ENCODE measurements around the gene OTOGL.

The OTOGL gene

DNA sequence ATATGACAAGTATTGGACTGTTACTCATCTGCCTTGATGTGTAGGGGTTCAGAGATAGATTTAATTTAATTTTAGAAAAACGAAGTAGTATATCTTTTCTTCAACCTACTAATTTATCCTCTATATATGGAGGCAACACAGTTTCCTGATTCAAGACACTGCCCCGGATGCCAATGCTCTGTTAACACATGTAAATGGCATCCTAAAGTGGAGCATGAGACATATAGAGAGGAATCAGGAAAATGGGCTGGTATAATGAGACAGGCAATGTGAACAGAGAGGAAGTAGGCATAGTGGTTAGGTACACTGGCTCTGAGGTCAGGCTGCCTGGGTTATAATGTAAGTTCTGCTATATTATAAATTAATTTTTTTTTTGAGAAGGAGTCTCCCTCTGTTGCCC, 85.6 kb downstream of the OTOGL start:
- H3K4me3 ChIP-seq (ENCODE audit: low read depth, low read length), result no peak overlapping the region
- H3K4me1 ChIP-seq (ENCODE audit: control insufficient read depth, insufficient read depth, low read length), result peaks cover 16% of the 10 kb centered on the region
- ChIA-PET CTCF (interaction anchor here (0.6 to 4.0 kb wide), 2 partner anchors 10 to 765 kb away, joined by 3 to 15 read pairs; no protein-coding TSS in a partner anchor), POLR2A (no interaction called here)
- H3K9me3 ChIP-seq (ENCODE audit: control insufficient read depth, insufficient read depth, low read depth, low read length), result no peaks in the 10 kb centered on the region
- no peaks in the 10 kb centered on the region for H3K36me3 ChIP-seq (ENCODE audit: control insufficient read depth in 2 of 2, insufficient read depth in 1 of 2, low read length in 2 of 2)
- TF ChIP-seq ZNF549 (tag by site-specific recombination; IDR thresholded peaks at IDR 0.05) (no peak), ZNF501 (tag by site-specific recombination; IDR thresholded peaks at IDR 0.05) (no peak), ZNF174 (tag by site-specific recombination; IDR thresholded peaks at IDR 0.05) (no peak), ZFP3 (tag by site-specific recombination; IDR thresholded peaks at IDR 0.05; ENCODE audit: low read depth) (no peak)
- TF ChIP-seq, protein P1, sequence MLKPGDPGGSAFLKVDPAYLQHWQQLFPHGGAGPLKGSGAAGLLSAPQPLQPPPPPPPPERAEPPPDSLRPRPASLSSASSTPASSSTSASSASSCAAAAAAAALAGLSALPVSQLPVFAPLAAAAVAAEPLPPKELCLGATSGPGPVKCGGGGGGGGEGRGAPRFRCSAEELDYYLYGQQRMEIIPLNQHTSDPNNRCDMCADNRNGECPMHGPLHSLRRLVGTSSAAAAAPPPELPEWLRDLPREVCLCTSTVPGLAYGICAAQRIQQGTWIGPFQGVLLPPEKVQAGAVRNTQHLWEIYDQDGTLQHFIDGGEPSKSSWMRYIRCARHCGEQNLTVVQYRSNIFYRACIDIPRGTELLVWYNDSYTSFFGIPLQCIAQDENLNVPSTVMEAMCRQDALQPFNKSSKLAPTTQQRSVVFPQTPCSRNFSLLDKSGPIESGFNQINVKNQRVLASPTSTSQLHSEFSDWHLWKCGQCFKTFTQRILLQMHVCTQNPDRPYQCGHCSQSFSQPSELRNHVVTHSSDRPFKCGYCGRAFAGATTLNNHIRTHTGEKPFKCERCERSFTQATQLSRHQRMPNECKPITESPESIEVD (tag by site-specific recombination; IDR thresholded peaks at IDR 0.05), result no peak
- TF ChIP-seq, protein P2, sequence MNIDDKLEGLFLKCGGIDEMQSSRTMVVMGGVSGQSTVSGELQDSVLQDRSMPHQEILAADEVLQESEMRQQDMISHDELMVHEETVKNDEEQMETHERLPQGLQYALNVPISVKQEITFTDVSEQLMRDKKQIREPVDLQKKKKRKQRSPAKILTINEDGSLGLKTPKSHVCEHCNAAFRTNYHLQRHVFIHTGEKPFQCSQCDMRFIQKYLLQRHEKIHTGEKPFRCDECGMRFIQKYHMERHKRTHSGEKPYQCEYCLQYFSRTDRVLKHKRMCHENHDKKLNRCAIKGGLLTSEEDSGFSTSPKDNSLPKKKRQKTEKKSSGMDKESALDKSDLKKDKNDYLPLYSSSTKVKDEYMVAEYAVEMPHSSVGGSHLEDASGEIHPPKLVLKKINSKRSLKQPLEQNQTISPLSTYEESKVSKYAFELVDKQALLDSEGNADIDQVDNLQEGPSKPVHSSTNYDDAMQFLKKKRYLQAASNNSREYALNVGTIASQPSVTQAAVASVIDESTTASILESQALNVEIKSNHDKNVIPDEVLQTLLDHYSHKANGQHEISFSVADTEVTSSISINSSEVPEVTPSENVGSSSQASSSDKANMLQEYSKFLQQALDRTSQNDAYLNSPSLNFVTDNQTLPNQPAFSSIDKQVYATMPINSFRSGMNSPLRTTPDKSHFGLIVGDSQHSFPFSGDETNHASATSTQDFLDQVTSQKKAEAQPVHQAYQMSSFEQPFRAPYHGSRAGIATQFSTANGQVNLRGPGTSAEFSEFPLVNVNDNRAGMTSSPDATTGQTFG (tag by site-specific recombination; IDR thresholded peaks at IDR 0.05; ENCODE audit: borderline replicate concordance), result no peak
- H3K27ac ChIP-seq (ENCODE audit: extremely low read depth, low read depth, low read length), result no peak overlapping the region

DNA sequence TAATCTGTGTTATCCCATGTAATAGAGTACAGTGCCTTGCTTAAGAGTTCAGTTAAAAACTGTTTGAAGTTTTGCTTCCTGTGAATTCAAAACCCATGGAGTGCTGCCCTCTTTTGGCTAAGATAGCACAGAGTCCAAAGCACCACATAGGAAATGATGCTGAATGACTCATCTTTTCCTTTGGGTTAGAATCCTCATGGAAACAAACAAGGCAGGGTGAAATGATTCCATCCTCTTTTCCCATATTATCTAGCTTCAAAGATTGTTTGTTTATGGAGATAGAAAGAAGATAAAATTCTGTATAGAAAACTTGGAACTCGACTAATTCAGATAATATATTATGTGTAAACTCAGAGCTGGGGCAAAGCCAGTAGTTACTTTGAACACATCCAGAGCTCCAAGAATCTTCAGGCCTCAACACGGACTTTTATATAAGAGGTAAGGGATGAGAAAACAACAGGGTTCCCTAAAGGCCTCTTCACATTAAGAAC, 87.4 kb downstream of the OTOGL start:
- H3K4me1 ChIP-seq (ENCODE audit: control insufficient read depth, insufficient read depth, low read length), result peaks cover 16% of the 10 kb centered on the region
- ChIA-PET CTCF (interaction anchor here (0.6 to 15.0 kb wide), 43 partner anchors 8 to 812 kb away, joined by 3 to 294 read pairs (median 4); no protein-coding TSS in a partner anchor), POLR2A (interaction anchor here (1.1 to 1.3 kb wide), 4 partner anchors 37 to 496 kb away, joined by 3 to 4 read pairs (median 4); partner anchors contain the start of gene PAWR)
- H3K9me3 ChIP-seq (ENCODE audit: control insufficient read depth, insufficient read depth, low read depth, low read length), result no peaks in the 10 kb centered on the region
- H3K36me3 ChIP-seq (ENCODE audit: control insufficient read depth in 2 of 2, insufficient read depth in 1 of 2, low read length in 2 of 2), result no peaks in the 10 kb centered on the region
- peak overlapping the region; percentile 61 for H3K27ac ChIP-seq (ENCODE audit: extremely low read depth, low read depth, low read length)
- H3K4me3 ChIP-seq (ENCODE audit: low read depth, low read length), result no peak overlapping the region
- TF ChIP-seq, protein P3, sequence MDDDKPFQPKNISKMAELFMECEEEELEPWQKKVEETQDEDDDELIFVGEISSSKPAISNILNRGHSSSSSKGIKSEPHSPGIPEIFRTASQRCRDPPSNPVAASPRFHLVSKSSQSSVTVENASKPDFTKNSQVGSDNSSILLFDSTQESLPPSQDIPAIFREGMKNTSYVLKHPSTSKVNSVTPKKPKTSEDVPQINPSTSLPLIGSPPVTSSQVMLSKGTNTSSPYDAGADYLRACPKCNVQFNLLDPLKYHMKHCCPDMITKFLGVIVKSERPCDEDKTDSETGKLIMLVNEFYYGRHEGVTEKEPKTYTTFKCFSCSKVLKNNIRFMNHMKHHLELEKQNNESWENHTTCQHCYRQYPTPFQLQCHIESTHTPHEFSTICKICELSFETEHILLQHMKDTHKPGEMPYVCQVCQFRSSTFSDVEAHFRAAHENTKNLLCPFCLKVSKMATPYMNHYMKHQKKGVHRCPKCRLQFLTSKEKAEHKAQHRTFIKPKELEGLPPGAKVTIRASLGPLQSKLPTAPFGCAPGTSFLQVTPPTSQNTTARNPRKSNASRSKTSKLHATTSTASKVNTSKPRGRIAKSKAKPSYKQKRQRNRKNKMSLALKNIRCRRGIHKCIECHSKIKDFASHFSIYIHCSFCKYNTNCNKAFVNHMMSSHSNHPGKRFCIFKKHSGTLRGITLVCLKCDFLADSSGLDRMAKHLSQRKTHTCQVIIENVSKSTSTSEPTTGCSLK (tag by site-specific recombination; IDR thresholded peaks at IDR 0.05), result no peak
- TF ChIP-seq, protein P4, sequence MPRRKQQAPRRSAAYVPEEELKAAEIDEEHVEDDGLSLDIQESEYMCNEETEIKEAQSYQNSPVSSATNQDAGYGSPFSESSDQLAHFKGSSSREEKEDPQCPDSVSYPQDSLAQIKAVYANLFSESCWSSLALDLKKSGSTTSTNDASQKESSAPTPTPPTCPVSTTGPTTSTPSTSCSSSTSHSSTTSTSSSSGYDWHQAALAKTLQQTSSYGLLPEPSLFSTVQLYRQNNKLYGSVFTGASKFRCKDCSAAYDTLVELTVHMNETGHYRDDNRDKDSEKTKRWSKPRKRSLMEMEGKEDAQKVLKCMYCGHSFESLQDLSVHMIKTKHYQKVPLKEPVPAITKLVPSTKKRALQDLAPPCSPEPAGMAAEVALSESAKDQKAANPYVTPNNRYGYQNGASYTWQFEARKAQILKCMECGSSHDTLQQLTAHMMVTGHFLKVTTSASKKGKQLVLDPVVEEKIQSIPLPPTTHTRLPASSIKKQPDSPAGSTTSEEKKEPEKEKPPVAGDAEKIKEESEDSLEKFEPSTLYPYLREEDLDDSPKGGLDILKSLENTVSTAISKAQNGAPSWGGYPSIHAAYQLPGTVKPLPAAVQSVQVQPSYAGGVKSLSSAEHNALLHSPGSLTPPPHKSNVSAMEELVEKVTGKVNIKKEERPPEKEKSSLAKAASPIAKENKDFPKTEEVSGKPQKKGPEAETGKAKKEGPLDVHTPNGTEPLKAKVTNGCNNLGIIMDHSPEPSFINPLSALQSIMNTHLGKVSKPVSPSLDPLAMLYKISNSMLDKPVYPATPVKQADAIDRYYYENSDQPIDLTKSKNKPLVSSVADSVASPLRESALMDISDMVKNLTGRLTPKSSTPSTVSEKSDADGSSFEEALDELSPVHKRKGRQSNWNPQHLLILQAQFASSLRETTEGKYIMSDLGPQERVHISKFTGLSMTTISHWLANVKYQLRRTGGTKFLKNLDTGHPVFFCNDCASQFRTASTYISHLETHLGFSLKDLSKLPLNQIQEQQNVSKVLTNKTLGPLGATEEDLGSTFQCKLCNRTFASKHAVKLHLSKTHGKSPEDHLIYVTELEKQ (tag by site-specific recombination; IDR thresholded peaks at IDR 0.05; ENCODE audit: borderline replicate concordance), result 0 out of 2 replicates have a peak, but pooled peaks have one; percentile 28
- TF ChIP-seq, protein P5, sequence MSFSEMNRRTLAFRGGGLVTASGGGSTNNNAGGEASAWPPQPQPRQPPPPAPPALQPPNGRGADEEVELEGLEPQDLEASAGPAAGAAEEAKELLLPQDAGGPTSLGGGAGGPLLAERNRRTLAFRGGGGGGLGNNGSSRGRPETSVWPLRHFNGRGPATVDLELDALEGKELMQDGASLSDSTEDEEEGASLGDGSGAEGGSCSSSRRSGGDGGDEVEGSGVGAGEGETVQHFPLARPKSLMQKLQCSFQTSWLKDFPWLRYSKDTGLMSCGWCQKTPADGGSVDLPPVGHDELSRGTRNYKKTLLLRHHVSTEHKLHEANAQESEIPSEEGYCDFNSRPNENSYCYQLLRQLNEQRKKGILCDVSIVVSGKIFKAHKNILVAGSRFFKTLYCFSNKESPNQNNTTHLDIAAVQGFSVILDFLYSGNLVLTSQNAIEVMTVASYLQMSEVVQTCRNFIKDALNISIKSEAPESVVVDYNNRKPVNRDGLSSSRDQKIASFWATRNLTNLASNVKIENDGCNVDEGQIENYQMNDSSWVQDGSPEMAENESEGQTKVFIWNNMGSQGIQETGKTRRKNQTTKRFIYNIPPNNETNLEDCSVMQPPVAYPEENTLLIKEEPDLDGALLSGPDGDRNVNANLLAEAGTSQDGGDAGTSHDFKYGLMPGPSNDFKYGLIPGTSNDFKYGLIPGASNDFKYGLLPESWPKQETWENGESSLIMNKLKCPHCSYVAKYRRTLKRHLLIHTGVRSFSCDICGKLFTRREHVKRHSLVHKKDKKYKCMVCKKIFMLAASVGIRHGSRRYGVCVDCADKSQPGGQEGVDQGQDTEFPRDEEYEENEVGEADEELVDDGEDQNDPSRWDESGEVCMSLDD (tag by site-specific recombination; IDR thresholded peaks at IDR 0.05), result no peak
- peak; percentile 86 for TF ChIP-seq SP7 (tag by site-specific recombination; IDR thresholded peaks at IDR 0.05)
- no peak for TF ChIP-seq BCL11B (tag by site-specific recombination; IDR thresholded peaks at IDR 0.05; ENCODE audit: low read depth)
- TF ChIP-seq ZNF530 (tag by site-specific recombination; IDR thresholded peaks at IDR 0.05; ENCODE audit: low read depth), result no peak
- no peak; the same call in 1 of the 2 replicates for TF ChIP-seq KLF7 (tag by site-specific recombination; IDR thresholded peaks at IDR 0.05; ENCODE audit: borderline replicate concordance)
- TF ChIP-seq ZNF169 (tag by site-specific recombination; IDR thresholded peaks at IDR 0.05), result no peak
- TF ChIP-seq ZNF214 (tag by site-specific recombination; IDR thresholded peaks at IDR 0.05; ENCODE audit: borderline replicate concordance), result no peak
- TF ChIP-seq, protein P6, sequence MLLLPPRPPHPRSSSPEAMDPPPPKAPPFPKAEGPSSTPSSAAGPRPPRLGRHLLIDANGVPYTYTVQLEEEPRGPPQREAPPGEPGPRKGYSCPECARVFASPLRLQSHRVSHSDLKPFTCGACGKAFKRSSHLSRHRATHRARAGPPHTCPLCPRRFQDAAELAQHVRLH (tag by site-specific recombination; IDR thresholded peaks at IDR 0.05), result no peak
- no peak for TF ChIP-seq ZBTB1 (tag by site-specific recombination; IDR thresholded peaks at IDR 0.05)
- no peak for TF ChIP-seq ZNF621 (tag by site-specific recombination; IDR thresholded peaks at IDR 0.05)
- TF ChIP-seq SP3 (tag by site-specific recombination; IDR thresholded peaks at IDR 0.05), result peak; percentile 39; the same call in 1 of the 2 replicates
- TF ChIP-seq BCL11A (tag by site-specific recombination; IDR thresholded peaks at IDR 0.05; ENCODE audit: low read depth), result no peak
- TF ChIP-seq ZFP41 (tag by site-specific recombination; IDR thresholded peaks at IDR 0.05; ENCODE audit: borderline replicate concordance), result no peak
